ENCODE measurements around the gene DEDD.

DNA sequence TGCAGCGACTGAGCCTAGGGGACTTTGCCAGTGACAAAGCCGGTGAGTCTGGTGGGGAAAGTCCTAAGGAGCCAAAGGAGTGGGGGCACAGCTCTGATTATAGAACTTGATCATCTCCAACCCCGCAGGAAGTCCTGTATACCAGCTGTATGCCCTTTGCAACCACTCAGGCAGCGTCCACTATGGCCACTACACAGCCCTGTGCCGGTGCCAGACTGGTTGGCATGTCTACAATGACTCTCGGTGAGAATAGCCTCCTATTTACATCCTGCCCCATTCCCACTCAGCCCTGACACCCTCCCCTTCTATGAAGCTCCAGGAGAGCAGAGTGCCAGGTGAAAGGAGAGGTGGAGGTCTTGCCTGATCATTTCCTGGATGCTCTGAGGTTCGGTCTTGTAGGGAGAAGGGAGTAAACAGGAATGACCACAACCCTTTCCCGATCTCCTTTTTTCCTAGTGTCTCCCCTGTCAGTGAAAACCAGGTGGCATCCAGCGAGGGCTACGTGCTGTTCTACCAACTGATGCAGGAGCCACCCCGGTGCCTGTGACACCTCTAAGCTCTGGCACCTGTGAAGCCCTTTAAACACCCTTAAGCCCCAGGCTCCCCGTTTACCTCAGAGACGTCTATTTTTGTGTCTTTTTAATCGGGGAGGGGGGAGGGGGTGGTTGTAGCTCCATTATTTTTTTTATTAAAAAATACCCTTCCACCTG, 32.6 kb upstream of the DEDD start:
- TF ChIP-seq, protein P1, sequence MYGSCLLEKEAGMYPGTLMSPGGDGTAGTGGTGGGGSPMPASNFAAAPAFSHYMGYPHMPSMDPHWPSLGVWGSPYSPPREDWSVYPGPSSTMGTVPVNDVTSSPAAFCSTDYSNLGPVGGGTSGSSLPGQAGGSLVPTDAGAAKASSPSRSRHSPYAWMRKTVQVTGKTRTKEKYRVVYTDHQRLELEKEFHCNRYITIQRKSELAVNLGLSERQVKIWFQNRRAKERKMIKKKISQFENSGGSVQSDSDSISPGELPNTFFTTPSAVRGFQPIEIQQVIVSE (CRISPR knock-in tag; IDR thresholded peaks at IDR 0.05; ENCODE audit: borderline replicate concordance), result no peak
- no peak for TF ChIP-seq NR3C1 (CRISPR knock-in tag; conservative IDR thresholded peaks at IDR 0.05; ENCODE audit: low read depth)
- TF ChIP-seq, protein P2, sequence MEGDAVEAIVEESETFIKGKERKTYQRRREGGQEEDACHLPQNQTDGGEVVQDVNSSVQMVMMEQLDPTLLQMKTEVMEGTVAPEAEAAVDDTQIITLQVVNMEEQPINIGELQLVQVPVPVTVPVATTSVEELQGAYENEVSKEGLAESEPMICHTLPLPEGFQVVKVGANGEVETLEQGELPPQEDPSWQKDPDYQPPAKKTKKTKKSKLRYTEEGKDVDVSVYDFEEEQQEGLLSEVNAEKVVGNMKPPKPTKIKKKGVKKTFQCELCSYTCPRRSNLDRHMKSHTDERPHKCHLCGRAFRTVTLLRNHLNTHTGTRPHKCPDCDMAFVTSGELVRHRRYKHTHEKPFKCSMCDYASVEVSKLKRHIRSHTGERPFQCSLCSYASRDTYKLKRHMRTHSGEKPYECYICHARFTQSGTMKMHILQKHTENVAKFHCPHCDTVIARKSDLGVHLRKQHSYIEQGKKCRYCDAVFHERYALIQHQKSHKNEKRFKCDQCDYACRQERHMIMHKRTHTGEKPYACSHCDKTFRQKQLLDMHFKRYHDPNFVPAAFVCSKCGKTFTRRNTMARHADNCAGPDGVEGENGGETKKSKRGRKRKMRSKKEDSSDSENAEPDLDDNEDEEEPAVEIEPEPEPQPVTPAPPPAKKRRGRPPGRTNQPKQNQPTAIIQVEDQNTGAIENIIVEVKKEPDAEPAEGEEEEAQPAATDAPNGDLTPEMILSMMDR (IDR thresholded peaks at IDR 0.05), result no peak
- TF ChIP-seq, protein P3, sequence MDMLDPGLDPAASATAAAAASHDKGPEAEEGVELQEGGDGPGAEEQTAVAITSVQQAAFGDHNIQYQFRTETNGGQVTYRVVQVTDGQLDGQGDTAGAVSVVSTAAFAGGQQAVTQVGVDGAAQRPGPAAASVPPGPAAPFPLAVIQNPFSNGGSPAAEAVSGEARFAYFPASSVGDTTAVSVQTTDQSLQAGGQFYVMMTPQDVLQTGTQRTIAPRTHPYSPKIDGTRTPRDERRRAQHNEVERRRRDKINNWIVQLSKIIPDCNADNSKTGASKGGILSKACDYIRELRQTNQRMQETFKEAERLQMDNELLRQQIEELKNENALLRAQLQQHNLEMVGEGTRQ (CRISPR knock-in tag; IDR thresholded peaks at IDR 0.05), result no peak

Data from WTC11 (cell line).